Mammary epithelial cell (primary cell): ENCODE results near the gene PYHIN1.

Experiments used
- CTCF ChIP-seq, 2 donors: IDR thresholded peaks in 1 of 2; conservative IDR thresholded peaks in 1 of 2; 2 replicates each; pipeline ENCODE4 v1.5.1; 2011 to 2012; ENCODE audit warnings: inconsistent platforms in 2 of 2, low read length in 2 of 2, mild to moderate bottlenecking in 2 of 2, control low read depth in 1 of 2, low read depth in 1 of 2; ENCODE audit not compliant: insufficient read depth in 1 of 2; ENCODE audit errors: extremely low read depth in 1 of 2
- EZH2 ChIP-seq: IDR thresholded peaks from 2 replicates; pipeline ENCODE4 v1.6.1; 2012; ENCODE audit warnings: low read length, inconsistent platforms, borderline replicate concordance

GRCh38 chr1:158983235-158983634 lies 51.9 kb downstream of the PYHIN1 start:
- TF ChIP-seq CTCF (conservative IDR thresholded peaks at IDR 0.05 in 1 of 2, IDR thresholded peaks at IDR 0.05 in 1 of 2; ENCODE audit: extremely low read depth in 1 of 2, insufficient read depth in 1 of 2, low read depth in 1 of 2, low read length in 2 of 2) (no peak), EZH2 (no peak)
